ENCODE measurements around the gene RNF150.

Gene RNF150

GRCh38 chr4:140844061-140844460 lies 289.2 kb downstream of the RNF150 start:
- no peaks in the 10 kb centered on the region for H3K36me3 ChIP-seq (replicated peaks; ENCODE audit: low read depth, low read length)
- H3K27me3 ChIP-seq (ENCODE audit: low read depth, low read length) = peaks cover 15% of the 10 kb centered on the region; the same call in 1 of the 2 replicates
- no peak overlapping the region for H3K9ac ChIP-seq (ENCODE audit: low read length)
- H2AFZ ChIP-seq (ENCODE audit: low read depth, low read length) = no peak overlapping the region
- H3K27ac ChIP-seq (ENCODE audit: low read length) = no peak overlapping the region
- no peaks in the 10 kb centered on the region for H3K79me2 ChIP-seq (ENCODE audit: low read length)
- H3K4me1 ChIP-seq (ENCODE audit: low read length) = no peaks in the 10 kb centered on the region
- no peak overlapping the region for H3K4me3 ChIP-seq (ENCODE audit: low read length)
- H3K9me3 ChIP-seq (ENCODE audit: insufficient read depth, low read length) = 0 out of 2 replicates have a peak, but pooled peaks cover 3% of the 10 kb centered on the region
- no peaks in the 10 kb centered on the region for H4K20me1 ChIP-seq (ENCODE audit: insufficient read depth, low read length)
- no peak overlapping the region for H3K4me2 ChIP-seq (ENCODE audit: low read length)
- TF ChIP-seq CTCF (IDR thresholded peaks at IDR 0.05; ENCODE audit: low read depth, low read length) (no peak), EZH2phosphoT487 (IDR thresholded peaks at IDR 0.05; ENCODE audit: low read depth) (no peak)

- H3K4me1 ChIP-seq (ENCODE audit: low read length) = peaks cover 10% of the 10 kb centered on the region
- no peak overlapping the region for H3K27ac ChIP-seq (ENCODE audit: low read length)
- 0 out of 2 replicates have a peak, but pooled peaks cover 3% of the 10 kb centered on the region for H3K9me3 ChIP-seq (ENCODE audit: insufficient read depth, low read length)
- TF ChIP-seq EZH2phosphoT487 (IDR thresholded peaks at IDR 0.05; ENCODE audit: low read depth) (no peak), CTCF (IDR thresholded peaks at IDR 0.05; ENCODE audit: low read depth, low read length) (no peak)
- H3K27me3 ChIP-seq (ENCODE audit: low read depth, low read length) = peaks cover 3% of the 10 kb centered on the region; the same call in 1 of the 2 replicates
- no peaks in the 10 kb centered on the region for H3K79me2 ChIP-seq (ENCODE audit: low read length)
- no peaks in the 10 kb centered on the region for H3K36me3 ChIP-seq (replicated peaks; ENCODE audit: low read depth, low read length)
- H3K4me2 ChIP-seq (ENCODE audit: low read length) = no peak overlapping the region
- no peaks in the 10 kb centered on the region for H4K20me1 ChIP-seq (ENCODE audit: insufficient read depth, low read length)
- no peak overlapping the region for H2AFZ ChIP-seq (ENCODE audit: low read depth, low read length)
- no peak overlapping the region for H3K9ac ChIP-seq (ENCODE audit: low read length)
- H3K4me3 ChIP-seq (ENCODE audit: low read length) = no peak overlapping the region
Observed at GRCh38 chr4:140841186-140841585, 292.1 kb downstream of the RNF150 start.

GRCh38 chr4:140839888-140840790 lies 293.1 kb downstream of the RNF150 start:
- H3K27ac ChIP-seq (ENCODE audit: low read length) = no peak overlapping the region
- H4K20me1 ChIP-seq (ENCODE audit: insufficient read depth, low read length) = no peaks in the 10 kb centered on the region
- no peak overlapping the region for H3K9ac ChIP-seq (ENCODE audit: low read length)
- H3K9me3 ChIP-seq (ENCODE audit: insufficient read depth, low read length) = 0 out of 2 replicates have a peak, but pooled peaks cover 3% of the 10 kb centered on the region
- no peaks in the 10 kb centered on the region for H3K79me2 ChIP-seq (ENCODE audit: low read length)
- no peak overlapping the region for H2AFZ ChIP-seq (ENCODE audit: low read depth, low read length)
- no peak overlapping the region for H3K4me2 ChIP-seq (ENCODE audit: low read length)
- peaks cover 17% of the 10 kb centered on the region for H3K4me1 ChIP-seq (ENCODE audit: low read length)
- H3K4me3 ChIP-seq (ENCODE audit: low read length) = no peak overlapping the region
- peaks cover 3% of the 10 kb centered on the region; the same call in 1 of the 2 replicates for H3K27me3 ChIP-seq (ENCODE audit: low read depth, low read length)
- TF ChIP-seq CTCF (IDR thresholded peaks at IDR 0.05; ENCODE audit: low read depth, low read length) (no peak), EZH2phosphoT487 (IDR thresholded peaks at IDR 0.05; ENCODE audit: low read depth) (no peak)
- H3K36me3 ChIP-seq (replicated peaks; ENCODE audit: low read depth, low read length) = no peaks in the 10 kb centered on the region

- no peaks in the 10 kb centered on the region for H3K36me3 ChIP-seq (replicated peaks; ENCODE audit: low read depth, low read length)
- no peaks in the 10 kb centered on the region for H4K20me1 ChIP-seq (ENCODE audit: insufficient read depth, low read length)
- no peak overlapping the region for H3K9ac ChIP-seq (ENCODE audit: low read length)
- peaks cover 3% of the 10 kb centered on the region; the same call in 1 of the 2 replicates for H3K27me3 ChIP-seq (ENCODE audit: low read depth, low read length)
- H3K4me3 ChIP-seq (ENCODE audit: low read length) = no peak overlapping the region
- TF ChIP-seq EZH2phosphoT487 (IDR thresholded peaks at IDR 0.05; ENCODE audit: low read depth) = no peak
- TF ChIP-seq CTCF (IDR thresholded peaks at IDR 0.05; ENCODE audit: low read depth, low read length) = no peak
- H3K27ac ChIP-seq (ENCODE audit: low read length) = no peak overlapping the region
- H3K79me2 ChIP-seq (ENCODE audit: low read length) = no peaks in the 10 kb centered on the region
- peaks cover 24% of the 10 kb centered on the region for H3K4me1 ChIP-seq (ENCODE audit: low read length)
- no peak overlapping the region for H2AFZ ChIP-seq (ENCODE audit: low read depth, low read length)
- H3K4me2 ChIP-seq (ENCODE audit: low read length) = no peak overlapping the region
- H3K9me3 ChIP-seq (ENCODE audit: insufficient read depth, low read length) = no peaks in the 10 kb centered on the region
Observed at GRCh38 chr4:140839406-140839805, 293.9 kb downstream of the RNF150 start.

Measured in OCI-LY3 (cell line).